ENCODE data around the gene GRID2IP. TPM values are rescaled to one million over a fixed set of nuclear protein-coding genes. Genes with fewer than 3 reads are reported as not detected.

Gene GRID2IP
- total and polyA plus RNA-seq, 2 of the 8 experiments (the other 6 are each of a cell fraction or from before 2014, with no cell fraction given): 0.80 to 1.3 TPM

GRCh38 chr7:6504996-6505395, 46.3 kb downstream of the GRID2IP start (continued):
- TF ChIP-seq CHD7 (IDR thresholded peaks at IDR 0.05; ENCODE audit: insufficient replicate concordance, low read length): no peak
- TF ChIP-seq RXRA (IDR thresholded peaks at IDR 0.05; ENCODE audit: insufficient read depth, low read depth, low read length): no peak
- no peak for TF ChIP-seq SP4 (IDR thresholded peaks at IDR 0.05; ENCODE audit: low read length)
- no peak for TF ChIP-seq KDM5A (IDR thresholded peaks at IDR 0.05; ENCODE audit: low read length)
- TF ChIP-seq SIX5 (IDR thresholded peaks at IDR 0.05; ENCODE audit: low read depth, low read length): no peak
- no peak for TF ChIP-seq EZH2 (IDR thresholded peaks at IDR 0.05; ENCODE audit: low read depth, low read length, severe bottlenecking)
- TF ChIP-seq JUND (IDR thresholded peaks at IDR 0.05; ENCODE audit: low read length): no peak
- no peak for TF ChIP-seq POLR2AphosphoS5 (IDR thresholded peaks at IDR 0.05; ENCODE audit: low read depth, low read length)
- no peak for TF ChIP-seq HDAC6 (IDR thresholded peaks at IDR 0.05; ENCODE audit: low read depth, low read length)
- TF ChIP-seq YY1 (IDR thresholded peaks at IDR 0.05; ENCODE audit: low read depth, low read length): no peak
- no peak for TF ChIP-seq SIRT6 (IDR thresholded peaks at IDR 0.05; ENCODE audit: low read length)
- TF ChIP-seq GTF2F1 (IDR thresholded peaks at IDR 0.05; ENCODE audit: borderline replicate concordance, low read depth, low read length): no peak
- TF ChIP-seq RFX5 (IDR thresholded peaks at IDR 0.05; ENCODE audit: borderline replicate concordance, low read depth, low read length): no peak
